HG03280 (cell line): ENCODE measurements around the gene DUSP16.
"Not testable (repeated sequence)": the region's sequence is repeated elsewhere in the genome, so short reads cannot be mapped to it uniquely, and the experiment has no call there.

Source experiments
- ATAC-seq: cut with Tn5 transposase; IDR thresholded peaks from one replicate; pipeline ENCODE4 v1.9.1; 2021; ENCODE audit warnings: mild to moderate bottlenecking, moderate library complexity; ENCODE audit not compliant: unreplicated experiment

DUSP16 gene

DNA sequence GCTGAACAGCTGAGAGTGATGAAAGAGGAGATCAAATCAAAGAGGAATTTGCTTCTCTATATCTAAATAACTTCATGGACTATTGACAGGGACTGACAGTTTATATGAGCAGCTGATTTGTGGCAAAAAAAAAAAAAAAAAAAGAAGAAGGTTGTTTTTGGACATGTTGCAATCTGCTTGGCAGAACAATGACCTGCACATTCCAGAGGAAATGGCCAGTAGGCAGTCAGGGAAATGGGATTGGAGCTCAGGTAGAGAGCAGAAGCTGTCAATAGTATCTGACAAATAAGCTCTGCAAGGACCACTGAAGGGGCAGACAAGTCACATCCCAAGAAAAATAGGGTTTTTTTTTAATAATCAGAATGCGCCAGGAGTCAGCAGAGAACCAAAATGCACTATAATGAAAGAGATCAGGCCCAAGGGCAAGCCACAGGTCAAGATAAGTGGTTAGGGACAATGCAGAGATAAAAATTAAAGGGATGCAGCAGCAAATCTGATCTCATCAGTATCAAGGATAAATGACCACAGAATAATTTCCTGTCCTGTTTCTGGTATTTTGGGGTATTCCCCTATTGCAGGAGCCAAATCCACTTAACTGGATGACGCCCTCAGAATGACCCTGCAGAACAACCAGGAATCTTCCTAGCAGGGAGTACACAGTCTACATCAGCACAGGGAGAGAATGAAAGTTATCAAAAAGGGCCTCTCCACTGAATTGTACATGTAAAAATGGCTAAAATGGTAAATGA is 22.6 kb upstream of the DUSP16 start:
- ATAC-seq: no peak

DNA sequence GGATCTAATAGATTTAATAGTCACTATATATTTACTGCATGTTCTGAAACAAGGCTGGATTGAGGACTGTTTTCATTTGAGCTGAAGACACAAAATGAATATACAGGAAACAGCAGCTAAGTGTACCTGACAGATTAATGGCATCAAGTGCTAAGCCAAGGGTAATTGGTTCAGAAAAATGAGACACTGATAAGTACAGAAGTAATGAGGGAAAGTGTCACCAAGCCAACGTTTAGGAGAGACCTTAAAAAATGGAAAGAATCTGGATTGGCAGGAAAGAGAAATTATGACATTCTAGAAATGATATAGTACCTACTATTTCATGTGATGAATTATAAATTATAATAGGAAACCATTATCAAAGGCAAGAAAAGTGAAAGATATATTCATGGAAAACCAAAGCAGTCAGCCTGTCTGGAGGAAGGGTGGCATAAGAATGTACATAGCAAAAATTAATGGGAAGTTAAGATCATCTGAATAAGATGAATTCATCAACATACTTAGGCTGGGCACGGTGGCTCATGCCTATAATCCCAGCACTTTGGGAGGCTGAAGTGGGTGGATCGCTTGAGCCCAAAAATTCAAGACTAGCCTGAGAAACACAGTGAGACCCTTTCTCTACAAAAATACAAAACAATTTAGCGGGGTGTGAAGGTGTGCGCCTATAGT is 21.0 kb upstream of the DUSP16 start:
- ATAC-seq: no peak

DNA sequence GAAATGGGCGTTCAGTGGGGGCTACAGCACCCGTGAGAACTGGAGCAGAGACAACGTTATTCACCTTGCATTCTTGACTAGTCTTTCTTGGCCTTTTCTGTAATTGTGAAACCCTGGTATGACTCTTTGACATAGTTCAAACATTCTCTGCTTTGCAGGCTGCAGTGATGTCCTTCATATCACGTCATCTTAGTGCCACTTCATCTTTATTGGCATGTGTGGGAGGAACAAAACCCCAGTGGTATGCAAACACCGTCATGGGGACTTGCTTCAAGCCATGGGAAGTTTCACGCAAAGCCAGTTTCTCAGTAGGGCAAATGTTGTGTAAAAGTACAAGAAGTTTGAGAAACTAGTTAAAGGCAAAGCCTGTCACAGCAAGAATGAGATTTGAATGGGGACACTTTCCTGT is 20.2 kb upstream of the DUSP16 start:
- ATAC-seq: peak; percentile 87

DNA sequence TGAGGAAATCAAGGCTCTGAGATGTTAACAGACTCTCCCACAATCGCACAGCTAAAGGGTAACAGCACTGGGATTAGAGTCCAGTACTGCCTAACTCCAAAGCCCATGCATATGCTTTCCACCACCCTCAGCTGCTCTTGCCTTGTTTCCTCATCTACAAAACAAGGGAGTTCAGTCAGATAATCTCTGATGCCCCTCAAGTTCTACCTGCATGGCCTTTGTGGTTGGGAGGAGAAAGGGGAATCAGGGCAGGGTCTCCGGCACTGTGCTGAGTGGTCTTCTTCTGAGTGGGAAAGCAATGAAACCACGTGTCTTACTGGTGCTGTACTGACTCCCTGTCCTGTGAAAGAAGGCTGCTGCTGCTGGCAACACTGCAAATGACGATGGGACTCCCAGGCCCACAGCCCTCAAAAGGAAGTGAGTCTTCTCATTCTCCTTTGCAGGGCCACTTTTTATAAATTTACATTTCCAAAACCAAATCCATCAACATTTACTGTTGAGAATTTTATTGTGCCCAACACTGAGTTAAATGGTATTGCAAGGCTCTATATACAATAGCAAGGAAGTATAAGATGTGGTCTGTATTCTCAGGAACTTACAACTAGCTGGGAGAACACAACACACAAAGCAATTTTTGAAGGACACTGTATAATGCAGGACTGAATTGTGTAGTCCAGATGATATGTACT is 19.7 kb upstream of the DUSP16 start:
- peak; percentile 42 for ATAC-seq

DNA sequence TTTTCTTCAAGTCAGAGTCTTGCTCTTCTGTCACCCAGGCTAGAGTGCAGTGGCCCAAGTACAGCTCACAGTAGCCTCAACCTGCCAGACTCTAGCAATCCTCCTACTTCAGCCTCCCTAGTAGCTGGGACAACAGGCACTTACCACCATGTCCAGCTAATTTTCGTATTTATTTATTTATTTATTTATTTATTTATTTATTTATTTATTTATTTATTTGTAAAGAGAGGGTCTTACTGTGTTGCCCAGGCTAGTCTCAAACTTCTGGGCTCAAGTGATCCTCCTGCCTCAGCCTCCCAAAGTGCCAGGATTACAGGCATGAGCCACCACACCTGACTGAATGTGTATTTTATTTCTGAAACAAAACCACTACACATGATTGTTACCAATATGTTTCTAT is 18.1 kb upstream of the DUSP16 start:
- not testable (repeated sequence) for ATAC-seq

DNA sequence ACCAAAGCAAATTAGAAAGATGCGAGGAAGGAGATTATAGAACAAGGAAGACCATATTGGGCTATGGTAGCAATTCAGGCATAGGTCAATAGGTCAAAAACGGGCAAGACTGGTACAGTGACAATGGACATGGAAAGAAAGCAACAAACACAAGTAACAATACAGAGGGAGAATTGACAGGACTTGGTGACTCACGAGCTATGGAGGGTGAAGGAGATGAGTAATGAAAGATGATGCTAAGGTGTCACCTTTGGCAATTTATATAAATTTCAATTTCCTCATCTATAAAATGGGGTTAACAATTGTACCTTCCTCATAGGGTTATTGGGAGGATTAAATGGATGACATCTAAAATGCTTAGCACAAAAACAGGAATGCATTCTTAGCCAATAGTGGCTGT is 15.1 kb upstream of the DUSP16 start:
- no peak for ATAC-seq

DNA sequence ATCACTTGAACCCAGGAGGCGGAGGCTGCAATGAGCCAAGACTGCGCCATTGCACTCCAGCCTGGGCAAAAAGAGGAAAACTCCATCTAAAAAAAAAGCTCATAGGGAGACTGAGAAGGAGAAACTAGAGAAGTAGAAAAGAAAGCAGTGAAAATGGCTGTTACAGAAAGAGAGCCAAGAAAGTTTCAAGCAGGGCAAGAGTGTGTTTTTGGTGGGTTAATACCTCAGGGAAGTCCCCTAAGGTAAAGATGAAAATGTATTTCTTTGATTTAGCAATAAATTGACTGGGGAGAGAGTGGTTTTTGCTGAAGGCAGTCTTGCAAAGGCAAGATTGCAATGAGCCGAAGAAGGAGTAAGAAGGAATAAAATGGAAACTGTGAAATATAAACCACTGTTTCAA is 10.0 kb upstream of the DUSP16 start:
- ATAC-seq: no peak

DNA sequence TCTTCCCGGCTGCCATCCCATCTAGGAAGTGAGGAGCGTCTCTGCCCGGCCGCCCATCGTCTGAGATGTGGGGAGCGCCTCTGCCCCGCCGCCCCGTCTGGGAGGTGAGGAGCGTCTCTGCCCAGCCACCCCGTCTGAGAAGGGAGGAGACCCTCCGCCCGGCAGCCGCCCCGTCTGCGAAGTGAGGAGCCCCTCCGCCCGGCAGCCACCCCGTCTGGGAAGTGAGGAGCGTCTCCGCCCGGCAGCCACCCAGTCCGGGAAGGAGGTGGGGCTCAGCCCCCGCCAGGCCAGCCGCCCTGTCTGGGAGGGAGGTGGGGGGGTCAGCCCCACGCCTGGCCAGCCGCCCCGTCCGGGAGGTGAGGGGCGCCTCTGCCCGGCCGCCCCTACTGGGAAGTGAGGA is 3.3 kb upstream of the DUSP16 start:
- ATAC-seq: not testable (repeated sequence)

DNA sequence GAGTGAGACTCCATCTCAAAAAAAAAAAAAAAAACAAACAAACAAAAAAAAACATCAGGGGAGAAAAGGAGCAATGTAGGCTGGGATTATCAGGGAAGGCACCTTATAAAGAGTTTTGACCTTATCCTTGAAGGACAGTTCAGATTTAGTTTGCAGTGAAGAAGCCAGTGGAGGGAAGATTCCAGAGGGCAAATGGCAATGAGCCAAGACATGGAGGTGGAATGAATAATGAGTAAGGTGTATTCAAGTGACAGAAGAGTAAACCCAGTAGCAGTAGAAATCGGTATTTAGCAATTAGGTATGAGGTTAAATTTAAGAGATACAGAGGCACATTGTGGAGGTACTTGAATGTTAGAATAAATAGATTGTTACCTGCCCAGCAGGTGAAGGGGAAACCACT is 2.2 kb upstream of the DUSP16 start:
- no peak for ATAC-seq

DNA sequence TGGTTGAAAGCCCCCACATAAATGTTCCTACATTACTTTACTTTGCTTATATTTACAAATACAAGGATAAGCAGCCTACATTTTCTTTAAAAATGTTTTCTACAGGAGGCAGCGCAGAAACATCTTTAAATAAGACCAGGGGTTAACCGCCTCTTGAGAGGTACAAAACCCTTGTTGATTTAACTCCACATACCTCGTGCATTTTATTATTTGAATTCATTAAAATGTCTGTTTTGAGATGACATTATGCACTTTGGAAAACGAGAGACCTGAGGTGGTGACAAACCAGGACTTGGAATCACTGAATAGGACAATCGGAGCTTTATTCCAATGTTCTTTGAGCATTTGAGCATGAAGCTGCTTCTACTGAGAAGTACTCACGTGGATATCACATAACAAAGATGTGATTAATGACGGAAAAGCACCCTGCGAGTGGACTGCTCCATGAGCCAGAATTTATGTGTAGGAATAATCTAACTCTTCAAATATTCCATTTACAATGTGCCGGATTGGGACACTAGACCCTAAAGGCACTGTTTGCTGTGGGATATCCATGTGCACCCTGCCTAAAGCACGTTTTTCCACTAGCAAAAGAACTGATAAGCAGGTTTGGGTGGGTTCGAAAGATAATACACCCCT is 746 bp upstream of the DUSP16 start:
- ATAC-seq: no peak

DNA sequence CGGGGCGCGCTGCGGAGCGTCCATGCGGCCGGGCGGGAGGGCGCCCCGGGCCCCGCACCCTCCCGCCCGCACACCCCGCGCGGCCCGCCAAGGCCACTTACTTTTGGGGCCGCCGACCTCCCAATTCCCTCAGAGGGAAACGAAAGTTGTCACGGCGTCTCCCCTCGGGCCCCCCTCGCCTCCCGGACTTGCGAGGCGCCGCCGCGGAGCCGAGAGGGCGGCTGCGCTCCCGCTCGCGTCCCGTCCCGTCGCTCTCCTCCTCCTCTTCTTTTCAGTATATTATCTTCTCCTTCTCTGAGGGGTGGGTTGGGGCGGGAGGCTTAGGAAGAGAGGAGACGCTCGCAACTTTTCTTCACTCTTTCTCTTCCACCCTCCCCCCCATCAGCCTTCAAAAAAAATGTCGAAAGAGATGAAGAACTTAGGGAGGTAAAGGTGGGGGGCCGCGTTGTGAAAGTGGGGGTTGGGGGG is 613 bp downstream of the DUSP16 start:
- ATAC-seq: peak; percentile 9

DNA sequence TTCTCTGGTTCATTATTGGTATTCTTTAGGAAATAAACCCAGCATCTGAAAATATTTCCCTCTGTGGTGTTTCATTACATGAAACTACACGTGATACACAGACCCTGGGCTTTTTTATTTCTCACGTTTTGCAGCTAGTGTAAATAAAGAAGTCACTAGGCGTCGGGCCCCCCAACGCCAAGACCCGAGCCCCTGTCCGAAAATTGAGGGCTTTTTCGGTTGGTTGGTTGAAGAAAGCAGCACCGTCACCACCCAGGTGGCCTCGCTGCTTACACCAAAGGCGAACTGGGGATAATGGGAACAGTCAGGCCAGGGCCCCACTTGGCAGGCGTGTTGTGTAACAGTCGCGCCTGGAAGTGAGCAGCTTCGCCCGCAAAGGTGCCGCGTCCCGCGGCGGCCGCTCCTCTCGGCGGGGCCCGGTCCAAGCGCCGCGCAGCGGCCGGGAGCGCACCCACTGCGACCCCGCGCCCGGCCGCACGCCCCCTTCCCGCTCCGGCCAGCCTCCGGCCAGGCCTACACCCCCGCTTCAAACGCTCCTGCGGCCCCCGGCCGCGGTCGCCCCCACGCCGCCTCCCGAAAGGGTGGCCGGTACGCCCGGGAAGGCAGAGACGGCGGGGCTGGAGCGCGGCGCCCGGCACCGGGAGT is 1.2 kb downstream of the DUSP16 start:
- peak; percentile 32 for ATAC-seq

DNA sequence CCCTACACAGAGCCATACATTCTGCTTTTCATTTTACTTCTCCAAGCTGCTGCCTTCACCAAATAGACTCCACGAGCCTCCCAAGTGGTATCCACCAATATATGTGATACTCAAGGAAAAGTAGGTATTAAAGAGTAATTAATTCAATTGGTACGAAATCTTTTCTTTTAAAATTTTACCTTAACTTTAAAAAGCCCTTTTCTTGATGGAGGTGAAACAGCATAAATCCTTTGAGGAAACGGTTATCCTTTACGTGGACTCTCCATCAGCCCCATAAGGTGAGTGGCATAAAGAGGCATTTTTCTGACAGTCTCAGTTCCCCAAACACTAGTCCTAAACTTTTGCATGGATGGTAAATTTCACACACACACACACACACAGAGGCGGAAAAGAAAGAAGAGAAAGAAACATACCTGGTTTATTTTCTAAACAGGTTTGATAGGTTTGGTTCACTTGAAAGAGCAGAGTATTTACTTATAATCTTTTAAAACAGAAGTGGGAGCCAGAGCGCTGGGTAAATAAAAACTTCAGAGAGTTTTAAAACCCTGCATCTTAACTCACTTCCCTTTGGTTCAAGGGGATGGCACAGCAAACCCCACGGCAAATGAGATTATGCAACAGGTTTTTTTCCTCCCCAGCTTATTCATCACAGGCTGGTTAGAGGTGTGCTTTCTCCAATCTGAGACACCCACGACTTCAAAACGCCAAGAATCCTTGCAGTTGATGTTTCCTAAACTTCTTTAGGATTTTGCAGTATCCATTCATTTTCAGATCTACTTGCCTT is 1.9 kb downstream of the DUSP16 start:
- no peak for ATAC-seq

DNA sequence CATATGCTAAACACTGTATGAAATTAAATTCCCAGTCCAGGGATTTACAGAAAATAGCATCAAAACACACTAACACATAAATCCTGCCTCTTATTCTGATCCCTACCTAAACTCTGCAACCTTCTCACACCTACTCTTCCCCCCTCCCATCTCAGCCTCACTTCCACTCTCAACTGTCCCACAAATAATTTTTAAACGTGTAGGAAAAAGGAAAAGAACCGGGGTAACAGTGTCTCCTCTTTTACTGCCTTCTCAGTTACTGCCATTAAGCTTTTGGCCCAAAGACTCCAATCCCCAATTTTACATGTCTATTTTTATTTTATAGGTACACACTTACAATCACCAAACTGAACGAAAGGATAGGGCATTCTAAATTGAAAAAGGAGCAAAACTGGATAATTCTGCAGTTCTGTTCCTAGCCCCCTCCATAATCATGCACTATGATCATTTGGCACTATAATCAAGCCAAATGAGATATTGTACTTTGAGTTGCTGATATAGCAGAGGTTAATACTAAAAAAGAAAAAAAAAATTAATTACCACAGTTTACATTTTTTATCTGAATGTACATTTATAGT is 2.9 kb downstream of the DUSP16 start:
- no peak for ATAC-seq

DNA sequence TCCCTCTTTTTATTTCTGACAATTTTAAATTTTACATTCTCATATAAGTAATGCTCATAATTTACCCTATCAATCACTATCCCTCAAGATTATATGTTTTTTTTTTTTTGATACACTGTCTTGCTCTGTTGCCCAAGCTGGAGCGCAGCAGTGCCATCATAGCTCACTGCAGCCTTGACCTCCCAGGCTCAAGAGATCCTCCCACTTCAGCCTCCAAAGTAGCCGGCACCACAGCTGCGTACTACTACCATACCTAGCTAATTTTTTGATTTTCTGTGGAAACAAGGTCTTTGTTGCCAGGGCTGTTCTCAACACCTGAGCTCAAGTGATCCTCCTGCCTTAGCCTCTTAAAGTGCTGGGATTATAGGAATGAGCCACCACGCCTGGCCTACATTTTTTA is 4.4 kb downstream of the DUSP16 start:
- no peak for ATAC-seq

DNA sequence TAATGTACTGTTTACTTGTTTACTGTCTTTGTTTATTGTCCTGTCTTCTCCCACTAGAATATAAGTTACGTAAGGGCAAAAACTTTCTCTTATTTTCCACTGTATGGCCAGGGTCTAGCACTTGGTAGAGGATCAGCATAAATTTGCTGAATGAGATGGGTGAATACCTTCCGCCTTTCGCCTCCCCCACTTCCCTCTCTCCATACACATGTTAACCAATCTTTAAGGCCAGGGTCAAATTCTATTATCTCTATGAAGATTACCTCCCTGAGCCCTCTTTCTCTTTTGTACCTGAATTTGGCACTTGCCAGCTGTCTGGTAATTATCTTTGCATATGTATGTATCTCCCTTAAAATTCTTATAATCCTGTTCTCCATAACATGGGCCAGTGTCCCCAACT is 4.9 kb downstream of the DUSP16 start:
- ATAC-seq: no peak

DNA sequence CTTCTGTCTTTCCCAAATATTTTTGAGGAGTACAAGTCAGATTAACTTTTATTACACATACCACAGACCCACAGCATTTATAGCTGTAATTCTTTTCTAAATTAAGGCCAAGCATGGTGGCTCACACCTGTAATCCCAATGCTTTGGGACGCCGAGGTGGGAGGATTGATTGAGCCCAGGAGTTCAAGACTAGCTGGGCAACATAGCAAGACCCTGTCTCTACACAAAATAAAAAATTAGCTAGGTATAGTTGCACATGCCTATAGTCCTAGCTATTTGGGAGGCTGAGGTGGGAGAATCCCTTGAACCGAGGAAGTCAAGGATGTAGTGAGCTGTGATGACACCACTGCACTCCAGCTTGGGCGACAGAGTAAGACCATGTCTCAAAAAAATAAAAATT is 7.0 kb downstream of the DUSP16 start:
- no peak for ATAC-seq

DNA sequence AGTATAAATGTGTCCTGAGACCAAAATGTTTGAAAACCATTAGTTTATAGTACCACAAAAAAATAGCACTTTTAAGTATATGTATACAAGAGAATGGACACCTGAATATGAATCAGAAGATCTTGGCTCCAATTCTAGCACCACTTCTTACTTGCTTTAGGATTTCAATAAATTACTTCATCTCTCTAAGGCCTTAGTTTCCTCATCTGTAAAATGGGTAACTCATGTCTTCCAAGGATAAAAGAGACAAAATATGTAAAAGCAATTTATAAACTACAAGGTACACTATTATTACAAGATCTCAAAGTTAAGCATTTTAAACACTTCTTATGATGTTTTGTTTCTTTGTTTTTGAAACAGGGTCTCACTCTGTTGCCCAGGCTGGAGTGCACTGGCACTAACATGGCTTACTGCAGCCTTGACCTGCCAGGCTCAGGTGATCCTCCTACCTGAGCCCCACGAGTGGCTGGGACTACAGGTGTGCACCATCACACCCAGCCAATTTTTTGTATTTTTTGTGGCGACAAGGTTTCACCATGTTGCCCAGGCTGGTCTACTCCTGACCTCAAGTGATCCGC is 9.4 kb downstream of the DUSP16 start:
- ATAC-seq: no peak

DNA sequence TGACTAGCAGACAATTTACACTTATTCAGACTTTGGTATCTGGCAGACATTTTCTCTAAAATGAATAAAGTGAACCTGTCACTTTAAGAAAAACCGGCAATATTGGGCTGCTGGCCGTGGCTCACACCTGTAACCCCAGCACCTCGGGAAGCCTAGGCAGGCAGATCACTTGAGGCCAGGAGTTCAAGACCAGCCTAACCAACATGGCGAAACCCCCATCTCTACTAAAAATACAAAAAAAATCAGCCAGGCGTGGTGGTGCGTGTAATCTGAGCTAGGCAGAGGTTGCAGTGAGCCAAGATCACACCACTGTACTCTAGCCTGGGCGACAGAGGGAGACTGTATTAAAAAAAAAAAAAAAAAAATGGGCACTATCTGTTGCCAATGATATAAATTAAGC is 11.5 kb downstream of the DUSP16 start:
- no peak for ATAC-seq

DNA sequence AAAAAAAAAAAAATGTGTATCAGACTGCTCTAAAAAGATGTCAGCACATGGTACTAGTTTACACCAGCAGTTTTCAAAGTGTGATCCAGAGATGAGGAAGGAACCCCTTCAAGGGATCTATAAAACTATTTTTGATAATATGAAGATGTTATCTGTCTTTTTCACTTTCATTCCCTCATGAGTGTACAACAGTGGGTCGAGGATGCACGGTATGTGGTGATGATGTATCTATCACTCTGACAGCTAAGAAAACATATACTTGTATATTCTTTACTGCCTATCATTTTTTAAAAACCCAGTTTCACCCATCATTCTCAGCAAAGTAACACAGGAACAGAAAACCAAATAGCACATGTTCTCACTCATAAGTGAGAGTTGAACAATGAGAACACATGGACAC is 12.4 kb downstream of the DUSP16 start:
- ATAC-seq: no peak
